Fibroblast of lung (primary cell): ENCODE data around the gene HS3ST2. TPM values are rescaled to one million over a fixed set of nuclear protein-coding genes. Genes with fewer than 3 reads are reported as not detected.

ENCODE experiments used
- DNase-seq, 2 donors: peaks; one replicate each; pipeline versions ENCODE4 v3.0.0 to v3.0.0-alpha.2; 2010; ENCODE audit warnings: low read depth in 2 of 2
- H2AFZ ChIP-seq: 2 replicates; pipeline ENCODE4 v1.5.1; 2012; ENCODE audit warnings: low read length, control low read depth, inconsistent platforms
- H3K27ac ChIP-seq: 2 replicates; pipeline ENCODE4 v1.5.1; 2011; ENCODE audit warnings: low read length, control low read depth; ENCODE audit not compliant: insufficient read depth
- H3K27me3 ChIP-seq: 2 replicates; pipeline ENCODE4 v1.5.1; 2011; ENCODE audit warnings: mild to moderate bottlenecking, low read length; ENCODE audit not compliant: control insufficient read depth, insufficient read depth
- H3K36me3 ChIP-seq: 2 replicates; pipeline ENCODE4 v1.5.1; 2011; ENCODE audit warnings: low read length; ENCODE audit not compliant: control insufficient read depth, insufficient read depth
- H3K4me1 ChIP-seq: 2 replicates; pipeline ENCODE4 v1.5.1; 2011; ENCODE audit warnings: low read length; ENCODE audit not compliant: control insufficient read depth, insufficient read depth; ENCODE audit errors: extremely low read depth
- H3K4me2 ChIP-seq: 2 replicates; pipeline ENCODE4 v1.5.1; 2011; ENCODE audit warnings: low read length, control low read depth; ENCODE audit not compliant: insufficient read depth; ENCODE audit errors: extremely low read depth
- H3K4me3 ChIP-seq, 4 experiments: fragments of 200-600 bp in 1 of 4; sonication (generic) in 1 of 4; replicated peaks in 1 of 4; 2 replicates each; pipeline ENCODE4 v1.5.1; 2011 to 2016; ENCODE audit warnings: low read length in 4 of 4, low read depth in 3 of 4, mild to moderate bottlenecking in 3 of 4, control low read depth in 2 of 4, inconsistent platforms in 1 of 4, mixed read lengths in 1 of 4; ENCODE audit not compliant: insufficient read depth in 1 of 4; ENCODE audit errors: control extremely low read depth in 1 of 4
- H3K79me2 ChIP-seq: 2 replicates; pipeline ENCODE4 v1.5.1; 2012; ENCODE audit warnings: mild to moderate bottlenecking, low read length, inconsistent platforms; ENCODE audit not compliant: control insufficient read depth, insufficient read depth
- H3K9ac ChIP-seq: 2 replicates; pipeline ENCODE4 v1.5.1; 2011; ENCODE audit warnings: mild to moderate bottlenecking, low read length, control low read depth; ENCODE audit not compliant: insufficient read depth
- H3K9me3 ChIP-seq: 2 replicates; pipeline ENCODE4 v1.5.1; 2012; ENCODE audit warnings: low read depth, low read length; ENCODE audit not compliant: control insufficient read depth, insufficient read depth
- H4K20me1 ChIP-seq: 2 replicates; pipeline ENCODE4 v1.5.1; 2011; ENCODE audit warnings: low read length; ENCODE audit not compliant: control insufficient read depth, insufficient read depth; ENCODE audit errors: extremely low read depth
- EZH2 ChIP-seq: IDR thresholded peaks from 2 replicates; pipeline ENCODE4 v1.5.1; 2012; ENCODE audit warnings: low read length, control low read depth, mild to moderate bottlenecking; ENCODE audit errors: missing control alignments
- polyA plus RNA-seq, 2 donors: library from polyadenylated mRNA; depleted of rRNA in 1 of 2; stranded (reverse) in 1 of 2; unstranded in 1 of 2; fragments of >200 nt; gene quantifications; 2 replicates each; pipeline ENCODE4 v1.2.1, GENCODE V29; 2011 to 2012; ENCODE audit warnings: missing spikeins in 1 of 2
- total RNA-seq: library from RNA; depleted of rRNA; stranded (reverse); fragments of >200 nt; gene quantifications from 2 replicates; pipeline ENCODE4 v1.2.1, GENCODE V29; 2014
- TF ChIP-seq, protein P1 (sequence below), 2 donors: IDR thresholded peaks in 1 of 2; conservative IDR thresholded peaks in 1 of 2; 1 replicate in 1 of 2; 2 replicates in 1 of 2; pipeline ENCODE4 v1.5.1; 2011 to 2012; ENCODE audit warnings: low read length in 2 of 2, control low read depth in 1 of 2, inconsistent platforms in 1 of 2, low read depth in 1 of 2, mild to moderate bottlenecking in 1 of 2

The HS3ST2 gene
- total and polyA plus RNA-seq, 2 donors (not counting 1 experiment from before 2014, with no cell fraction given) = not detected

DNA sequence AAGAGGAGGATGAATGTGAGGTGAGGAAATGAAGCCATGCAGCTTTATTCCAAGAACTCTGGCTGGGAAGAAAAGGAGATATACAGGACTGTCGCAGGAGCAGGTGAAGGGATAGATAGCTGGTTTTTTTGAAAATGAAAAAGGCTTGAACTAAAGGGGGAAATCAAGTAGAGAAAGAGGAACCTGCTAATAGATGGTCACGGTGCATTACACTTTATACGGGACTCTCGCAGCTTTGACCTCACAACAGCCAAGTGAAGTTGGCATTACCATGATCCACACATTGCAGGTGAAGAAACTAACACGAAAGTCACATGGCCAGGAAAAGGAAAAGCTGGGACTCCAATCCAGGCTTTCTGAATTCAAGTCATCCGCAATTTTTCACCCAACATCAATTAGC lies 86.9 kb downstream of the HS3ST2 start:
- Histone ChIP-seq H2AFZ (no peak overlapping the region), H4K20me1 (no peaks in the 10 kb centered on the region), H3K9me3 (no peaks in the 10 kb centered on the region), H3K9ac (no peak overlapping the region), H3K36me3 (no peaks in the 10 kb centered on the region), H3K4me2 (no peak overlapping the region), H3K27me3 (no peaks in the 10 kb centered on the region), H3K79me2 (no peaks in the 10 kb centered on the region), H3K27ac (no peak overlapping the region), H3K4me3 (no peak overlapping the region), H3K4me1 (no peaks in the 10 kb centered on the region)
- TF ChIP-seq EZH2 = no peak
- TF ChIP-seq, protein P1, sequence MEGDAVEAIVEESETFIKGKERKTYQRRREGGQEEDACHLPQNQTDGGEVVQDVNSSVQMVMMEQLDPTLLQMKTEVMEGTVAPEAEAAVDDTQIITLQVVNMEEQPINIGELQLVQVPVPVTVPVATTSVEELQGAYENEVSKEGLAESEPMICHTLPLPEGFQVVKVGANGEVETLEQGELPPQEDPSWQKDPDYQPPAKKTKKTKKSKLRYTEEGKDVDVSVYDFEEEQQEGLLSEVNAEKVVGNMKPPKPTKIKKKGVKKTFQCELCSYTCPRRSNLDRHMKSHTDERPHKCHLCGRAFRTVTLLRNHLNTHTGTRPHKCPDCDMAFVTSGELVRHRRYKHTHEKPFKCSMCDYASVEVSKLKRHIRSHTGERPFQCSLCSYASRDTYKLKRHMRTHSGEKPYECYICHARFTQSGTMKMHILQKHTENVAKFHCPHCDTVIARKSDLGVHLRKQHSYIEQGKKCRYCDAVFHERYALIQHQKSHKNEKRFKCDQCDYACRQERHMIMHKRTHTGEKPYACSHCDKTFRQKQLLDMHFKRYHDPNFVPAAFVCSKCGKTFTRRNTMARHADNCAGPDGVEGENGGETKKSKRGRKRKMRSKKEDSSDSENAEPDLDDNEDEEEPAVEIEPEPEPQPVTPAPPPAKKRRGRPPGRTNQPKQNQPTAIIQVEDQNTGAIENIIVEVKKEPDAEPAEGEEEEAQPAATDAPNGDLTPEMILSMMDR (conservative IDR thresholded peaks at IDR 0.05 in 1 of 2, IDR thresholded peaks at IDR 0.05 in 1 of 2; ENCODE audit: low read depth in 1 of 2, low read length in 2 of 2) = no peak
- no peak for DNase-seq

DNA sequence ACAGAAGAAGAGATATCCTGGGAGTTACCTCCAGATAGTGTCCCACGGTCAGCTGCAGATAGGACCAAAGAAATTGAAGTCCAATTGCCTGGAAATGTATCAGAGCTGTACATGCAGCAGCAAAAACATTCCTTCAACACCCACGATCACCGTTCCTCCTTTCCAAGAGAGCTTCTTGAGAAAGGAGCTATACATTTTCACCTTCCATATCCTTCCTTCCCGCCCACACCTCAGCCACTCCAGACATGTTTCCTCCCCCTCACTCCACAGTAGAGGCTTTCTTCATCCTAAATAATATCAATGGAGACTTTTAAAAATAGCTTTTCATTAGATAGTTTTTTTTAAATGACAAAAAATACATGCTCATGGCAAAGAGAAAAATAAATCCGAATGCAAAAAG lies 87.6 kb downstream of the HS3ST2 start:
- Histone ChIP-seq H3K4me1 (no peaks in the 10 kb centered on the region), H3K9ac (no peak overlapping the region), H3K27ac (no peak overlapping the region), H3K36me3 (no peaks in the 10 kb centered on the region), H2AFZ (no peak overlapping the region), H3K27me3 (no peaks in the 10 kb centered on the region), H3K9me3 (no peaks in the 10 kb centered on the region), H4K20me1 (no peaks in the 10 kb centered on the region), H3K4me2 (no peak overlapping the region), H3K4me3 (no peak overlapping the region), H3K79me2 (no peaks in the 10 kb centered on the region)
- TF ChIP-seq, protein P1 (conservative IDR thresholded peaks at IDR 0.05 in 1 of 2, IDR thresholded peaks at IDR 0.05 in 1 of 2; ENCODE audit: low read depth in 1 of 2, low read length in 2 of 2) = no peak
- no peak for TF ChIP-seq EZH2
- no peak for DNase-seq

DNA sequence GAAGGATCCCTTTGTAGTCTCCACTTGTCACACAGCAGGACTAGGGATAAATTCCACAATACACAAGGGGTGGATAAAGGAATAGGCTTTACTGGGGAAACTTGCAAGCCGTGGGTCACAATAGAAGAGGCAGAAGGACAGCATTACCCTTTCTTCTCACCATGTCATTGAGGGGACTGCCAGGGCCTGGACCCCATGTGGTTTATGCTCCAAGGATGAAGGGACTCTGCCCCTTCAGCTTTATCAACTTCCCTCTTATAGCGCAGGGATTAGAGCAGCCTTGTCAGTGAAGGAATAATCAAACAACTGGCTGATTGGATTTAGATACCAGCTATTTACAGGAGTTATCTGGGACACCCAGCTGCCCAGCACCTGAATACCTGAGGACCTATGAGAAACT lies 89.8 kb downstream of the HS3ST2 start:
- H3K4me1 ChIP-seq = no peaks in the 10 kb centered on the region
- TF ChIP-seq EZH2 = no peak
- TF ChIP-seq, protein P1 (conservative IDR thresholded peaks at IDR 0.05 in 1 of 2, IDR thresholded peaks at IDR 0.05 in 1 of 2; ENCODE audit: low read depth in 1 of 2, low read length in 2 of 2) = no peak
- no peak overlapping the region for H3K4me3 ChIP-seq
- no peaks in the 10 kb centered on the region for H3K36me3 ChIP-seq
- no peak overlapping the region for H2AFZ ChIP-seq
- H3K79me2 ChIP-seq = no peaks in the 10 kb centered on the region
- H3K9ac ChIP-seq = no peak overlapping the region
- H3K4me2 ChIP-seq = no peak overlapping the region
- no peak overlapping the region for H3K27ac ChIP-seq
- no peaks in the 10 kb centered on the region for H4K20me1 ChIP-seq
- DNase-seq = no peak
- no peaks in the 10 kb centered on the region for H3K27me3 ChIP-seq
- no peaks in the 10 kb centered on the region for H3K9me3 ChIP-seq
